HepG2 (cell line): ENCODE data around the gene XPOT. TPM values are rescaled to one million over a fixed set of nuclear protein-coding genes. Genes with fewer than 3 reads are reported as not detected.

ENCODE experiments used
- ATAC-seq: fragments of 200-7000 bp; cut with Tn5 transposase; 3 replicates; pipeline ENCODE4 v1.9.1; 2020; ENCODE audit warnings: mild to moderate bottlenecking, moderate library complexity
- BruUV-seq: library from RNA; stranded (reverse); fragments of 400-500 nt; replicated peaks from 2 replicates; lab custom pipeline; 2021; lab: Mats Ljungman, UMichigan
- CTCF ChIA-PET: fragments of 300-600 bp; formaldehyde crosslinking; extraction: SDS; loops from one replicate; lab custom pipeline; 2021; ENCODE audit warnings: low total read pairs, inconsistent platforms, low intra/inter-chr PET ratio; lab: Yijun Ruan, JAX
- POLR2A ChIA-PET: fragments of 350-600 bp; sonication (Branson Sonifier 250); formaldehyde crosslinking; loops from one replicate; lab custom pipeline; 2020; ENCODE audit warnings: antibody characterized with exemption, inconsistent platforms; lab: Yijun Ruan, JAX
- DNase-seq: peaks from one replicate; pipeline ENCODE4 v3.0.0-alpha.2; 2015; ENCODE audit warnings: low spot score
- FAIRE-seq: peaks from 3 replicates; lab custom pipeline; 2011; peaks lifted over from hg19 to GRCh38; lab: Jason Lieb, UNC
- H2AFZ ChIP-seq: one replicate; pipeline ENCODE4 v1.6.1; 2011; ENCODE audit warnings: low read length, inconsistent platforms
- H3K27ac ChIP-seq: fragments of 300-600 bp; 3 replicates; pipeline ENCODE4 v1.8.0; 2011; ENCODE audit warnings: mixed run types, mild to moderate bottlenecking, mixed read lengths, low read length, inconsistent platforms; ENCODE audit not compliant: insufficient read depth; ENCODE audit errors: extremely low read length
- H3K27me3 ChIP-seq, 2 experiments: fragments of 200-600 bp in 1 of 2; 2 replicates in 1 of 2; 3 replicates in 1 of 2; pipeline versions ENCODE4 v1.6.0 to v1.8.0; 2011; ENCODE audit warnings: low read length in 2 of 2, mild to moderate bottlenecking in 2 of 2, moderate library complexity in 2 of 2, inconsistent platforms in 1 of 2; ENCODE audit not compliant: insufficient read depth in 2 of 2, control insufficient read depth in 1 of 2
- H3K36me3 ChIP-seq, 2 experiments: fragments of 200-600 bp in 1 of 2; replicated peaks in 1 of 2; 2 replicates in 1 of 2; 3 replicates in 1 of 2; pipeline versions ENCODE4 v1.5.1 to v1.8.0; 2011; ENCODE audit warnings: low read length in 2 of 2, inconsistent platforms in 1 of 2; ENCODE audit not compliant: insufficient read depth in 2 of 2, control insufficient read depth in 1 of 2
- H3K4me1 ChIP-seq: 2 replicates; pipeline ENCODE4 v1.5.1; 2012; ENCODE audit warnings: low read length, inconsistent platforms; ENCODE audit not compliant: insufficient read depth
- H3K4me2 ChIP-seq: 2 replicates; pipeline ENCODE4 v1.6.0; 2011; ENCODE audit warnings: low read depth, low read length, inconsistent platforms
- H3K4me3 ChIP-seq, 3 experiments: fragments of 200-600 bp in 1 of 3; sonication (generic), shearing (Covaris generic) in 1 of 3; replicated peaks in 1 of 3; 2 replicates each; pipeline ENCODE4 v1.5.1; 2011 to 2016; ENCODE audit warnings: low read length in 3 of 3, inconsistent platforms in 2 of 3, low read depth in 2 of 3, mild to moderate bottlenecking in 2 of 3, control low read depth in 1 of 3, mixed read lengths in 1 of 3; ENCODE audit not compliant: insufficient read depth in 1 of 3
- H3K79me2 ChIP-seq: one replicate; pipeline ENCODE4 v1.6.1; 2011; ENCODE audit warnings: low read length, inconsistent platforms; ENCODE audit not compliant: insufficient read depth
- H3K9ac ChIP-seq: 2 replicates; pipeline ENCODE4 v1.6.0; 2011; ENCODE audit warnings: mild to moderate bottlenecking, low read depth, low read length, inconsistent platforms; ENCODE audit not compliant: insufficient read depth
- H3K9me3 ChIP-seq: 2 replicates; pipeline ENCODE4 v1.5.1; 2012; ENCODE audit warnings: mild to moderate bottlenecking, low read length
- H4K20me1 ChIP-seq: 2 replicates; pipeline ENCODE4 v1.6.0; 2011; ENCODE audit warnings: inconsistent platforms, mild to moderate bottlenecking, low read length, moderate library complexity; ENCODE audit not compliant: insufficient read depth
- ERF ChIP-seq: IDR thresholded peaks from 2 replicates; pipeline ENCODE4 v1.6.1; 2018; ENCODE audit warnings: missing biosample characterization, missing genetic modification reagents
- GPBP1L1 ChIP-seq: sonication (generic); formaldehyde crosslinking; IDR thresholded peaks from 2 replicates; pipeline ENCODE4 v1.5.0; 2020; ENCODE audit warnings: mild to moderate bottlenecking, missing genetic modification reagents
- HBP1 ChIP-seq: IDR thresholded peaks from 2 replicates; pipeline ENCODE4 v1.6.1; 2016; ENCODE audit warnings: low read depth, control low read depth
- NFRKB ChIP-seq: fragments of 450-650 bp; IDR thresholded peaks from 2 replicates; pipeline ENCODE4 v1.6.1; 2017
- PRDM10 ChIP-seq: sonication (generic); formaldehyde crosslinking; IDR thresholded peaks from 2 replicates; pipeline ENCODE4 v1.4.0; 2020; ENCODE audit warnings: low read depth, missing genetic modification reagents
- PRMT3 ChIP-seq: sonication (generic); formaldehyde crosslinking; IDR thresholded peaks from 2 replicates; pipeline ENCODE4 v1.8.1; 2022; ENCODE audit warnings: low read depth, mild to moderate bottlenecking, moderate library complexity, missing genetic modification reagents, borderline replicate concordance
- RBAK ChIP-seq: sonication (generic); formaldehyde crosslinking; IDR thresholded peaks from 2 replicates; pipeline ENCODE4 v1.5.1; 2020; ENCODE audit warnings: mild to moderate bottlenecking, missing genetic modification reagents
- SMARCC2 ChIP-seq: fragments of 450-650 bp; IDR thresholded peaks from 2 replicates; pipeline ENCODE4 v1.6.1; 2017; ENCODE audit warnings: antibody characterized with exemption, mild to moderate bottlenecking
- SOX13 ChIP-seq, 3 experiments: fragments of 450-650 bp in 1 of 3; sonication (generic) in 1 of 3; formaldehyde crosslinking in 1 of 3; IDR thresholded peaks in 2 of 3; conservative IDR thresholded peaks in 1 of 3; 2 replicates each; pipeline versions ENCODE4 v1.5.0 to v1.6.1; 2016 to 2020; ENCODE audit warnings: antibody characterized with exemption in 1 of 3, mild to moderate bottlenecking in 1 of 3, missing compliant biosample characterization in 1 of 3, missing genetic modification reagents in 1 of 3, moderate library complexity in 1 of 3
- THAP11 ChIP-seq: IDR thresholded peaks from 2 replicates; pipeline ENCODE4 v1.6.1; 2016; ENCODE audit warnings: missing biosample characterization, missing genetic modification reagents
- THAP7 ChIP-seq: sonication (generic); formaldehyde crosslinking; IDR thresholded peaks from 2 replicates; pipeline ENCODE4 v1.8.1; 2023; ENCODE audit warnings: mild to moderate bottlenecking, missing genetic modification reagents
- ZNF614 ChIP-seq: IDR thresholded peaks from 2 replicates; pipeline ENCODE4 v1.6.1; 2018; ENCODE audit warnings: missing biosample characterization, missing genetic modification reagents, inconsistent platforms, borderline replicate concordance
- ZNF879 ChIP-seq: sonication (generic); formaldehyde crosslinking; IDR thresholded peaks from 2 replicates; pipeline ENCODE4 v1.8.1; 2023; ENCODE audit warnings: missing genetic modification reagents
- ZSCAN22 ChIP-seq: sonication (generic); formaldehyde crosslinking; IDR thresholded peaks from 2 replicates; pipeline ENCODE4 v1.4.0; 2020; ENCODE audit warnings: mild to moderate bottlenecking, missing genetic modification reagents
- WGBS: methylation state at CpG from one replicate; pipeline ENCODE4 v1.1.6; 2017; ENCODE audit warnings: low lambda C conversion rate; 5-methylcytosine and 5-hydroxymethylcytosine counted together
- in situ Hi-C: cut with HindIII; loops from 2 replicates; pipeline ENCODE4 v1.10.0; 2017; ENCODE audit warnings: low pct_unique_long_range_greater_than_20kb; ENCODE audit not compliant: extremely low pct_ligation_motif_present
- intact Hi-C: fragments of 100-400 bp; cut with micrococcal nuclease; formaldehyde crosslinking; loops from one replicate; pipeline ENCODE4 v1.10.0; 2022; ENCODE audit not compliant: unreplicated experiment
- polyA plus RNA-seq, 8 experiments: library from polyadenylated mRNA; depleted of rRNA in 3 of 8; stranded (reverse) in 7 of 8; unstranded in 1 of 8; fragments of >200 nt; fragmentation: Illumina TruSeq in 4 of 8; extraction: Trizol in 4 of 8; gene quantifications; 2 replicates each; pipeline versions ENCODE4 v1.2.1 to v1.2.3, GENCODE V29; 2011 to 2016; ENCODE audit warnings: low read depth in 4 of 8, missing spikeins in 1 of 8, mixed read lengths in 1 of 8; ENCODE audit not compliant: insufficient read depth in 1 of 8
- total RNA-seq, 5 experiments: library from RNA; depleted of rRNA; stranded (reverse); fragments of >200 nt; fragmentation: Illumina TruSeq; extraction: Trizol; gene quantifications; 2 replicates each; pipeline ENCODE4 v1.2.3, GENCODE V29; 2016; ENCODE audit warnings: low read depth in 1 of 5

XPOT gene
- total and polyA plus RNA-seq, 2 of the 13 experiments (the other 11 are each of a cell fraction or from before 2014, with no cell fraction given), result 93.8 to 102 TPM

- Histone ChIP-seq H3K4me3 (peak overlapping the region; percentile 90 to 98 (median 96)), H3K79me2 (peaks cover 33% of the 10 kb centered on the region), H2AFZ (no peak overlapping the region), H3K4me1 (peaks cover 40% of the 10 kb centered on the region), H3K4me2 (peak overlapping the region; percentile 71), H3K27ac (peak overlapping the region; percentile 85), H3K27me3 (no peaks in the 10 kb centered on the region), H3K36me3 (peaks cover 1 to 26% of the 10 kb centered on the region in 2 experiments), H3K9ac (peak overlapping the region; percentile 89), H4K20me1 (peaks cover 5% of the 10 kb centered on the region; the same call in 1 of the 2 replicates), H3K9me3 (no peaks in the 10 kb centered on the region)
- FAIRE-seq, result peak; percentile 34
- DNase-seq, result peak; percentile 27
- ATAC-seq, result peak; percentile 37
- POLR2A ChIA-PET, result interaction anchor here (1.2 to 1.5 kb wide), 2 partner anchors 14 to 45 kb away, joined by 3 read pairs; no protein-coding TSS in a partner anchor
- no peak for TF ChIP-seq SMARCC2
- TF ChIP-seq ZNF879 (CRISPR knock-in tag), result no peak
- TF ChIP-seq PRMT3 (CRISPR knock-in tag), result 0 out of 2 replicates have a peak, but pooled peaks have one; percentile 5
- TF ChIP-seq PRDM10 (CRISPR knock-in tag), result no peak
- no peak for TF ChIP-seq SOX13 (IDR thresholded peaks at IDR 0.05)
- TF ChIP-seq SOX13 (CRISPR knock-in tag; conservative IDR thresholded peaks at IDR 0.05 in 1 of 2, IDR thresholded peaks at IDR 0.05 in 1 of 2), result no peak
- 0 out of 2 replicates have a peak, but pooled peaks have one; percentile 39 for TF ChIP-seq HBP1 (CRISPR knock-in tag)
- no peak for TF ChIP-seq ZSCAN22 (CRISPR knock-in tag)
- TF ChIP-seq GPBP1L1 (CRISPR knock-in tag), result no peak
- no peak for TF ChIP-seq NFRKB
- TF ChIP-seq ZNF614 (CRISPR knock-in tag), result no peak
- TF ChIP-seq THAP7 (CRISPR knock-in tag), result no peak
- TF ChIP-seq THAP11, result no peak
- no peak for TF ChIP-seq RBAK (CRISPR knock-in tag)
- no peak; the same call in 1 of the 2 replicates for TF ChIP-seq ERF
- CTCF ChIA-PET, result no interaction called here
- WGBS, result 20% methylated on average over 8 of the region's 8 CpGs
- BruUV-seq, result no TSS peak
- intact Hi-C loops (loop anchor here (5.0 kb wide), 2 partner anchors 44 to 246 kb away; no protein-coding TSS in a partner anchor), in situ Hi-C loops (no loop called here)
Observed at GRCh38 chr12:64450711-64451486, 46.7 kb downstream of the XPOT start.
